Stimulated activated CD4-positive, alpha-beta T cell treated with anti-CD3 and anti-CD28 coated beads, Interleukin-4, amount 100 ng/mL, for 1 hour (primary cell): Measurements from ENCODE around the gene TMC1.

Source experiments
- DNase-seq: peaks from one replicate; pipeline ENCODE4 v3.0.0-alpha.2; 2020

Gene TMC1

DNA sequence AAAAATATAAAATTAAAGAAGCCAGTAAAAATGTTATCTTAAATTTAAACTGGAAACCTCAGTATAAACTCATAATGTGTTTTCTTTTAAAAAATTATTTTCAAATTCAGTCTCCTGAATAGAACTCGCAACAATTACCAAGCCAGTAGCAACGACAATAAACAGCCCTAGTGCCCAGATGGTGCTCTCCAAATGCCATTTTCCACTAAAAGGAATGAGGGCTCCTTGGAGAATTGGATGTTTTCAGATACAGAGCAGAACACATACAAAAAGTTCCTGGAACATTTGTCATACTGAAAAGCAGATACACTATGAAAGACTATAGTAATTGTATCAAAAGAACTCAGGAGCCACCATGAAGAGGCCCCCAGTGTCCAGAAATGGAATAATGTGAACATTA, 97.4 kb downstream of the TMC1 start:
- no peak for DNase-seq

DNA sequence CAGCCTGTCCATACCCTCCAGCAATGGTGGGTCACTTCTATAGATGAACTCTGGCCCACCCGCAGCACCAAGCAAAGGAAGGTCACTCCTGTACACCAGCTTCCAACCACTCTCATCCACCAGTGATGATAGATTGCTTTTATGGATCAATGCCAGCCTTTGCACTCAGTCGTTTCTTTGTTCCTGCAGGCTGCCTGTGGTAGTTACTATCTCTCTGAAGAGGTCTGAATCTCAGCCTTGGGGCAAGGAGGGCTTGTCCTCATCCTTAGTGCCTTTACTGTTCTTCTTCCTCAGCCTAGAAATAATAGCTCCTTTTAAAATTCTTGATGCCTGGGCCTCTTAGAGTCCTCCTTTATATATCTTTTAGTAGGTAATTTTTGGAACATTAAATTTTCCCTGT, 100.8 kb downstream of the TMC1 start:
- no peak for DNase-seq

DNA sequence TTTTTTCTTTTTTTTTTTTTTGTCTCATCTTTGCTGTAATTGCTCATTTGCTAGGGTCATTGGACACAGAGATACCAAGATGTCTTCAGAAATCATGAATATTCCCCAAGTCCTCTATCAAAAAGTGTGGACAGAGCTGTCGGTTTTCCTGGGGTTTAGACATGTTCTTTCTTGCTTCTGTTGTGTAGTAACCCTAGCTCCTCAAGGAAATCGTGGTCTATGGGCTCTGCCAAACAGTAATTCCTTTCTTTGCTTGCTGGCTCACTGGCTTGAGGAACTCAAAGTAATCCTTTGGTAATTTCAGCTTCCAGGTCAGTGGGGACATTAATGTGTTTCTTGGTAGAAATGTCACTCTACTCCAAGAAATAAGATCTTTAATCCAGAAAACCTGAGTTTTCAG, 101.7 kb downstream of the TMC1 start:
- no peak for DNase-seq

DNA sequence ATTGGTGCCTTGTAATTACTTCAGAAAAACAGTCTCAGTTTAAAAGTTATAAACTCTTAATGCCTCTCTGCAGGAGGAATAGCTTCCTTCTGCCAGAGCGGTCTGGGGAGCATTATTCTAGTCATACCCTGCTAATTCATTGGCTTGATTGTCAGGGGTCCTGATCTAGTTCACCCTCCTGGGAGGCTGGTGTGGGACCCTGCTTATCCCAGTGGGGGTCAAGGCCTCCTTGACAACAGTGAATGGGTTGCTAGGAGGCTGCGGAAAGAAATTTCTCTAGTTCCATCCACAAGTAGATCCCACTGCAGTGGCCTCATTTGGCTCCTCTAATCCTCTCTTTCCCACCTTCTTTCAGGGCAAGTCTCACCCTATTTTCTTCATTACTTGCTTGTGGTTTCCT, 105.7 kb downstream of the TMC1 start:
- DNase-seq, result no peak

DNA sequence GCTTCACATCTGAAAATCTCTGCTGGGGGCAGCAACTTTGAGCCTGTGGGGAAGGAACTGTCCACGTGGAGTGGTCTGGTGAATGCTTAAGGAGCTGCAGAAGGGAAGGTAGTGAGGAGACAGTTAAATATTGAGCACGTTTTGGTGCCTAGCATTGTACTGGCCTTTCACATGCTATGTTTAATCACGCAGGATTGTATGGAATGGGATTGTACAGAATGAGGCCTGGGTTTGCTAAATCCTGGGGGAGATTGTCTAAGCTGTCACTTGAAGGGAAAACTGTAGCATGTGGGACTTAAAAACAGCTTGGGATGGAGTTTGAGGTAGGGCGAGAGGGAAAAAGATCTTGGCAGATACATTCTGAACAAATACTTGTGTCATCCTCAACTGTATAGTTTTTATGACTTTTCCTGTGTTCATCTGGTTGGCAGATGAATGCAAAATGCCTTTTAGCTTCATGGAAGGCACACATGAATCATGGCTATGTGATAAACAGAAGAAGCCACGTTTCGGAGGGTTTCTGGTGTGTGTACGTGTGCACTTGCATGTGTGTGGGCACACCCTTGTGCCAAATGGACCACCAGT, 106.6 kb downstream of the TMC1 start:
- DNase-seq, result no peak

GRCh38 chr9:72633966-72634365, 112.6 kb downstream of the TMC1 start:
- DNase-seq, result peak; percentile 18

GRCh38 chr9:72635197-72635596, 113.8 kb downstream of the TMC1 start:
- DNase-seq, result no peak

GRCh38 chr9:72636621-72637020, 115.2 kb downstream of the TMC1 start:
- no peak for DNase-seq

- no peak for DNase-seq
These were observed 122.2 kb downstream of the TMC1 start for GRCh38 chr9:72643651-72644050.

DNA sequence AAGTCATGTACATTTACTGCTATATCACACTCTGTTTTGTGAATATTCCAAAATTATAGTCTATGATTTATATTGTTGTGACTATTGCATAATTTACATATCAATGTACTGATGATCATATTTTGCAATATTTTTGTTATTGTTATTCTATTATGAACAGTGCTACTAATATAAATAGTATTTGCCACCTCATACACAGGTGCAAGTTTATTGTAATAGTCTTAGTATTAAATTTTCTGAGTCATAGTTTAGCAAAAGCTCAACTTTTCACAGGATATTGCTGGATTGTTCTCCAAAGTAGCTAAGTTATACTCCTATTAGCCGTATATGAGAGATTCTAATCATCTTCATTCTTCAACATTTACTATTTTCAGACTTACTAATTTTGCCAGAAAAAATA, 124.7 kb downstream of the TMC1 start:
- DNase-seq, result no peak

DNA sequence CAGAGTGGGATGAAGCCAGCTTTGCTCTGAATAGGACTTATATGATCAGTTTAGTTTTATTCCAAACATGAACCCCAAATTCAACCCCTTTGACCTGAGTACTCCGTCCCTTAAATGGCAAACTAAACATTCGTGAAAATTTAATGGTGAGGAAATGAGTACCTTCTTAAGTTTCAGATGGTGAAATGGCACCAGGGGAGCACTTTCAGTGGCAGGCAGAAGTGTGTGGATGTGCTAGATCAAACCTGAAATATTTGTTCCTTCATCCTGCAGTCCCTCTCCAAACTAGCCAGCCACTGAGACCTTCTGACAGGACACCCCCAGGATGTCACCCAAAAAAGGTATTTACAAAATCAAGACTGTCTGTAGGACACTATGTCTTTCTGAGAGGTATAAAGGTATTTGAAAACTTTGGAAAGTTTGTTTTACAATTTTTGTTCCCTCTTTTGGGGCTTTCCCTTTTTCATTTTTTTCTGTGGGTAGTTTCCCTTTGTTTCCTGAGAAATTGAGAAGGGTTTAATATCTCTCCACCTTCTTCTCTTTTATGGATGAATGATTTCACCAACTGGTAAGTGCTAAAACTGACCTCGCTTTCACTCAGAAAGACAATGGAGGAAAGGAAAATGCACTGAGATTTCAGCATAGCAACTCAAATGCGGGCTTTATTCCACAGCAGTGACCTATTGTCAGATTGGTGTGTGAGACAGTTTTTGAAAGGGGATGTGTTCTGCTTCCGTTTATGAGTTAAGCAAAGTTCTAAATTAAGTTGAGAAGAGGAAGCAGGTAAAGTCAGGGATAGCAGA, 127.1 kb downstream of the TMC1 start:
- no peak for DNase-seq

DNA sequence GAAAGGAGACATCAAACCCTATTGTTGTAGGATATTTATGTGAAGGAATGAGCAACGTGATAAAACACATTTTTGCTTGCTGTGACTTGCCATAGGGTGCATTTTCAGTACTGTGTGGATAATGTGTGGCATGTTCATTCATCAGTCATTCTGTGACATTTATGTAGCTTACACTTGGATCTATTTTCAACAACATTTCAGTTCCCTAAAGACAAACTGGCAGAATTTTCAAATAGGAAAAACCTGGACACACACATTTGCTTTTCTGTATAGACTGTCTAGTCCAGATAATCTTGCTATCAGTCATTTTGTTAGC, 127.7 kb downstream of the TMC1 start:
- no peak for DNase-seq

- DNase-seq, result no peak
These were observed 128.8 kb downstream of the TMC1 start for GRCh38 chr9:72650206-72650605.

DNA sequence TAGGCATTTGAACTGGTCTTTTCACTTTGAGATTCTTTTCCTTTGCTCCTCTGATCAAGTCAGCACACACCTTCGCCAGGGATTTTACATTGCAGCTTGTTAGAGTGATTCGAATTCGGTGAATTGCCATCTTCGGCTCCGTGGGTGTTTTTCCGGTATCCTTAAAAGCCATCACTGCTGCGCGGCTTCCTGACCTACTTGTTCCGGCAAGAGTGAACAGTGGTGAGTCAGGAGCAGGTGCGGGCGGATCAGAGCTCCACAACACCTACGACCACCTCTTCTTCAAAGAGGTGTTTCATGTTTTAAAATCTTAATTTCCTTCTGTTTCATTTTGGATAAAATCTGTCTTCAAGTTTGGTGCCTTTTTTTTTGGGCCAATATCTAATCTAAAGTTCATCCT, 134.6 kb downstream of the TMC1 start:
- DNase-seq, result no peak

DNA sequence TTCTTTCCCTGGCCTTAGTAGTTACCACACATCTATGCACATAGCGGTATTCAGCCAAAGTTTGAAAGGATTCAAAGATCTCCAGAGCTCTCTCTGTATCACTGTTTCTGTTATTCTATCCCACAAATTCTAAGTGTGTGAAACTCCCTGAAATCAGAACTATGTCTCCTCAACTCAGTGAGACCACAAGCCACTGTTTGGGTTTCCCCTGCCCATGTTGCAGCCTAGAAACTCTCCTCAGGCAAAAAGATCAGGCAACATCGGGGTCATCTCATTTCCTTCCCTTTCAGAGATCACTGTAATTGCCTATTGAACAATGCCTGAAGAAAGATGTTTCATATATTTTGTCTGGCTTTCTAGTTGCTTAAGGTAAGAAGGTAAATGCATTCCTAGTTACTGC, 135.6 kb downstream of the TMC1 start:
- DNase-seq, result no peak

- no peak for DNase-seq
These were observed 137.3 kb downstream of the TMC1 start for GRCh38 chr9:72658703-72659102.

- no peak for DNase-seq
These were observed 140.2 kb downstream of the TMC1 start for GRCh38 chr9:72661401-72662135.

DNA sequence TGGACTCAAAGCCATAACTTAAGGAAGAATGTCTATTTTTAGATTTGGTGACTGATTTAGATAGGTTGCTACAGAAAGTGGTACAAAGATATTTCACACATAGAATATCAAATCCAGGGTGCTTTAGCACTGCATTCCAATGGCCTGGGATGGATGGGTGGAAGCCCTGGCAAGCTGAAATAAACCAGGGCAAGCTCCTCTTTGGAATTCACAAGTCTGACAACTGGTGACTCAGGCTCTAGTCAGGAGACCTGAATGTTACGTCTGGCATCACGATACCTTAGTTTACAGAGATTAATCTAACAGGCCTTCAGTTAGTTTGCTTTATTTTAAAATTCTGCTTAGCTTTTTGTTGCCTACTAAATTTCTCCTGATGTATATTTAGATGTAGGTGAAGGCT, 144.0 kb downstream of the TMC1 start:
- no peak for DNase-seq

DNA sequence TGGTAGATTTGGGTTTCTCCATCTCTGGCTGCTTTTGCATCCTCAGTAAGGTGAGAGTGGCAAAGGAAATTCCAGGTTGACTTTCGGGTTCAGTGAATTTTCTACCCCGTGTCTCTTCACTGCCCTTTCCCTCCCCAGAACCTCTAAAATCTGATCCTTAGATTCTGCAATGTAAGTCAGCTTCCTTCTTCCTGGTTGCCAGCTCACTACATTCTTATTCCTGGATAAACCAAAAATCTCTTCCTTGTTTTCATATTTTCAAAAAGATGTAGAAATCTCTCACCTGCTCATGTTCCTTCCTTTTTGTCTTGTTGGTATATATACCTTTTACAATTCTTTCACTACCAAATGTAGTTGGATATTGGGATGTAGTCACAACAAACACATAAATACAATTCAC, 145.8 kb downstream of the TMC1 start:
- DNase-seq, result no peak

GRCh38 chr9:72674961-72675360, 153.6 kb downstream of the TMC1 start:
- no peak for DNase-seq

DNA sequence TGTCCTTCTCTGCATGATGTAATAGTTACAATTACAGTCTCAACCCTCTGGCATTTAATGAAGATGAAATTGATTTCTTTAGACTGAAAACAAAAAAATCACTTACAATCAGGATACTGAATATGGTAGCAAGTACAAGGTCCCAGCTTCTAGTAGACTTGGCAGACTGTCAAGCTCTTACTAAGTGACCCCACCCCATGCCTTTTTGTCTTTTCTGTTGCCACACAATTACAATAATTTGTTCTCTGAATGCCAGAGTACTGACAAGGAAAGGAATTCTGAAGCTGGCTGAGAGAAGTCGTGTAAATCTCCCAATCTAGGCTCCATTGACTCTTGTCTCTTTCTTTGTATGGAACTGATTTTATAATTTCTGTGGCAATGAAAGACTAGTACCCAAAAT, 154.2 kb downstream of the TMC1 start:
- DNase-seq, result no peak

- DNase-seq, result no peak
These were observed 159.3 kb downstream of the TMC1 start for GRCh38 chr9:72680593-72681282.

- no peak for DNase-seq
These were observed 159.8 kb downstream of the TMC1 start for GRCh38 chr9:72681283-72681630.

- no peak for DNase-seq
These were observed 163.2 kb downstream of the TMC1 start for GRCh38 chr9:72684615-72685014.
